Mesodermal cell (in vitro differentiated cells): ENCODE measurements around the gene PPP1R9B.

ENCODE experiments used
- H3K27ac ChIP-seq: 2 replicates; pipeline ENCODE4 v1.7.0; 2013; ENCODE audit warnings: mild to moderate bottlenecking, low read depth, low read length, moderate library complexity; ENCODE audit not compliant: severe bottlenecking
- H3K36me3 ChIP-seq: 2 replicates; pipeline ENCODE4 v1.7.1; 2013; ENCODE audit warnings: mild to moderate bottlenecking, low read length, moderate library complexity; ENCODE audit not compliant: control insufficient read depth, insufficient read depth
- H3K4me1 ChIP-seq: one replicate; pipeline ENCODE4 v1.7.1; 2013; ENCODE audit warnings: mild to moderate bottlenecking, low read length; ENCODE audit not compliant: insufficient read depth, control insufficient read depth, poor library complexity, severe bottlenecking
- H3K4me3 ChIP-seq: 2 replicates; pipeline ENCODE4 v1.7.0; 2013; ENCODE audit warnings: low read length, control low read depth, mild to moderate bottlenecking; ENCODE audit not compliant: insufficient read depth, poor library complexity, severe bottlenecking; ENCODE audit errors: extremely low read depth
- H3K9me3 ChIP-seq: 2 replicates; pipeline ENCODE4 v1.7.1; 2013; ENCODE audit warnings: mild to moderate bottlenecking, low read length, moderate library complexity; ENCODE audit not compliant: control insufficient read depth
- WGBS, 2 experiments: methylation state at CpG; one replicate each; pipeline ENCODE4 v1.1.5; 2013; ENCODE audit warnings: missing lambda C conversion rate in 2 of 2; ENCODE audit not compliant: insufficient coverage in 2 of 2; 5-methylcytosine and 5-hydroxymethylcytosine counted together

Gene PPP1R9B

GRCh38 chr17:50145532-50146229, 4.8 kb downstream of the PPP1R9B start:
- Histone ChIP-seq H3K36me3 (peaks cover 54% of the 10 kb centered on the region), H3K4me1 (peaks cover 28% of the 10 kb centered on the region), H3K4me3 (no peak overlapping the region), H3K27ac (no peak overlapping the region), H3K9me3 (no peaks in the 10 kb centered on the region)
- WGBS, 2 experiments, result 84 to 88% methylated on average over 10 of the region's 11 CpGs

- no peak overlapping the region for H3K27ac ChIP-seq
- 97 to 98% methylated on average over 5 to 15 of the region's 16 CpGs for WGBS, 2 experiments
- peaks cover 35% of the 10 kb centered on the region for H3K4me1 ChIP-seq
- H3K4me3 ChIP-seq, result no peak overlapping the region
- no peaks in the 10 kb centered on the region for H3K9me3 ChIP-seq
- H3K36me3 ChIP-seq, result peaks cover 61% of the 10 kb centered on the region
Observed at GRCh38 chr17:50144845-50145531, 5.5 kb downstream of the PPP1R9B start.

- Histone ChIP-seq H3K4me1 (peaks cover 36% of the 10 kb centered on the region), H3K27ac (no peak overlapping the region), H3K9me3 (no peaks in the 10 kb centered on the region), H3K4me3 (no peak overlapping the region), H3K36me3 (peaks cover 67% of the 10 kb centered on the region)
- 79 to 94% methylated on average over 2 to 6 of the region's 6 CpGs for whole genome bisulfite sequencing, 2 experiments
Observed at GRCh38 chr17:50144355-50144754, 6.1 kb downstream of the PPP1R9B start.

- 98% methylated on average over 13 to 15 of the region's 20 CpGs for WGBS, 2 experiments
- peaks cover 75% of the 10 kb centered on the region for H3K36me3 ChIP-seq
- no peak overlapping the region for H3K27ac ChIP-seq
- no peaks in the 10 kb centered on the region for H3K9me3 ChIP-seq
- no peak overlapping the region for H3K4me3 ChIP-seq
- H3K4me1 ChIP-seq, result peaks cover 36% of the 10 kb centered on the region
Observed at GRCh38 chr17:50143461-50144176, 6.9 kb downstream of the PPP1R9B start.

GRCh38 chr17:50141745-50142110, 8.7 kb downstream of the PPP1R9B start:
- Histone ChIP-seq H3K4me3 (no peak overlapping the region), H3K36me3 (peaks cover 89% of the 10 kb centered on the region), H3K4me1 (peaks cover 24% of the 10 kb centered on the region), H3K9me3 (no peaks in the 10 kb centered on the region), H3K27ac (no peak overlapping the region)
- WGBS, 2 experiments, result 90 to 95% methylated on average over 7 to 8 of the region's 8 CpGs

- Histone ChIP-seq H3K27ac (peak overlapping the region; percentile 16), H3K4me1 (peaks cover 19% of the 10 kb centered on the region), H3K4me3 (no peak overlapping the region), H3K36me3 (peaks cover 94% of the 10 kb centered on the region), H3K9me3 (no peaks in the 10 kb centered on the region)
- 93 to 96% methylated on average over 9 of the region's 16 CpGs for WGBS, 2 experiments
Observed at GRCh38 chr17:50141026-50141744, 9.3 kb downstream of the PPP1R9B start.

GRCh38 chr17:50139950-50140885, 10.3 kb downstream of the PPP1R9B start:
- Histone ChIP-seq H3K4me1 (peaks cover 12% of the 10 kb centered on the region), H3K4me3 (no peak overlapping the region), H3K9me3 (no peaks in the 10 kb centered on the region), H3K27ac (peak overlapping the region; percentile 57), H3K36me3 (peaks cover 98% of the 10 kb centered on the region)
- WGBS, 2 experiments, result 22 to 27% methylated on average over 12 to 13 of the region's 19 CpGs

- H3K9me3 ChIP-seq, result no peaks in the 10 kb centered on the region
- no peak overlapping the region for H3K4me3 ChIP-seq
- peaks cover 95% of the 10 kb centered on the region for H3K36me3 ChIP-seq
- no peak overlapping the region for H3K27ac ChIP-seq
- 94 to 96% methylated on average over 13 of the region's 15 CpGs for WGBS, 2 experiments
- peaks cover 19% of the 10 kb centered on the region for H3K4me1 ChIP-seq
Observed at GRCh38 chr17:50139185-50139783, 11.2 kb downstream of the PPP1R9B start.

GRCh38 chr17:50137042-50137441, 13.4 kb downstream of the PPP1R9B start:
- no peaks in the 10 kb centered on the region for H3K9me3 ChIP-seq
- H3K4me3 ChIP-seq, result no peak overlapping the region
- H3K27ac ChIP-seq, result no peak overlapping the region
- WGBS, 2 experiments, result 96 to 98% methylated on average over 3 to 4 of the region's 4 CpGs
- H3K4me1 ChIP-seq, result peaks cover 33% of the 10 kb centered on the region
- peaks cover 74% of the 10 kb centered on the region for H3K36me3 ChIP-seq
